ELF-1 (cell line): ENCODE results near the gene RCBTB1.
"Not testable (repeated sequence)": the region's sequence is repeated elsewhere in the genome, so short reads cannot be mapped to it uniquely, and the experiment has no call there.

Experiments
- DNase-seq: peaks from one replicate; pipeline ENCODE4 v3.0.0-alpha.2; 2016; ENCODE audit warnings: low read depth, low spot score

RCBTB1 gene

GRCh38 chr13:49585220-49586157, at the start of gene RCBTB1:
Gene RCBTB1 (minus strand): TSS chr13:49585558. CDS start chr13:49567279, 18,279 bp downstream.
- DNase-seq = peak; percentile 83

GRCh38 chr13:49633710-49634109, 48.4 kb upstream of the RCBTB1 start:
- DNase-seq = no peak

- DNase-seq = no peak
Measured at GRCh38 chr13:49632156-49632555, 46.8 kb upstream of the RCBTB1 start.

GRCh38 chr13:49630580-49630979, 45.2 kb upstream of the RCBTB1 start:
- peak; percentile 73 for DNase-seq

GRCh38 chr13:49629947-49630346, 44.6 kb upstream of the RCBTB1 start:
- peak; percentile 14 for DNase-seq

- DNase-seq = no peak
Measured at GRCh38 chr13:49629196-49629938, 44.0 kb upstream of the RCBTB1 start.

- DNase-seq = peak; percentile 96
Measured at GRCh38 chr13:49627831-49628652, 42.7 kb upstream of the RCBTB1 start, which contains the start of gene ARL11. Gene ARL11 (plus strand): TSS chr13:49628507. CDS start chr13:49630448, 1,941 bp downstream.

GRCh38 chr13:49625392-49626079, 40.2 kb upstream of the RCBTB1 start:
- peak; percentile 30 for DNase-seq

GRCh38 chr13:49624229-49624628, 38.9 kb upstream of the RCBTB1 start:
- no peak for DNase-seq

GRCh38 chr13:49622174-49622946, 37.0 kb upstream of the RCBTB1 start:
- no peak for DNase-seq

GRCh38 chr13:49620170-49620621, 34.8 kb upstream of the RCBTB1 start:
- no peak for DNase-seq

GRCh38 chr13:49616676-49617065, 31.3 kb upstream of the RCBTB1 start:
- DNase-seq = no peak

GRCh38 chr13:49615836-49616675, 30.7 kb upstream of the RCBTB1 start:
- DNase-seq = no peak

- DNase-seq = not testable (repeated sequence)
Measured at GRCh38 chr13:49612042-49612441, 26.7 kb upstream of the RCBTB1 start.

GRCh38 chr13:49610176-49610575, 24.8 kb upstream of the RCBTB1 start:
- DNase-seq = no peak

- no peak for DNase-seq
Measured at GRCh38 chr13:49608651-49609331, 23.4 kb upstream of the RCBTB1 start.

- no peak for DNase-seq
Measured at GRCh38 chr13:49607761-49608160, 22.4 kb upstream of the RCBTB1 start.
